IMR-90 (cell line): ENCODE results near the gene TCIRG1. TPM values are rescaled to one million over a fixed set of nuclear protein-coding genes. Genes with fewer than 3 reads are reported as not detected.
A peak's percentile ranks its signal among the peaks of the same experiment; 100 is the strongest.

Experiments
- BHLHE40 ChIP-seq: fragments of 150-350 bp; IDR thresholded peaks from 2 replicates; pipeline ENCODE4 v1.6.1; 2016; ENCODE audit warnings: mild to moderate bottlenecking, low read depth, low read length
- CHD1 ChIP-seq: IDR thresholded peaks from 2 replicates; pipeline ENCODE4 v1.6.1; 2012; ENCODE audit warnings: low read depth, low read length, improper control_type of control experiment
- SMC3 ChIP-seq: fragments of 150-350 bp; IDR thresholded peaks from 2 replicates; pipeline ENCODE4 v1.6.1; 2016; ENCODE audit warnings: low read depth, mild to moderate bottlenecking, antibody characterized with exemption, low read length, moderate library complexity
- polyA plus RNA-seq, 3 experiments: library from polyadenylated mRNA; depleted of rRNA; stranded (reverse); fragments of >200 nt; gene quantifications; 2 replicates each; pipeline ENCODE4 v1.2.3, GENCODE V29; 2012; ENCODE audit warnings: low replicate concordance in 1 of 3
- total RNA-seq: library from RNA; depleted of rRNA; stranded (reverse); fragments of >200 nt; gene quantifications from 2 replicates; pipeline ENCODE4 v1.2.3, GENCODE V29; 2012

The TCIRG1 gene
- total and polyA plus RNA-seq, 2 of the 4 experiments (the other 2 are of a cell fraction): 25.3 to 117 TPM

GRCh38 chr11:68010090-68011041, 28.5 kb upstream of the TCIRG1 start, which contains the start of gene ALDH3B1 (continued):
- TF ChIP-seq BHLHE40 (peak; percentile 71), CHD1 (no peak), SMC3 (no peak)
